IMR-90 (cell line): ENCODE measurements around the gene PCP4L1. TPM values are rescaled to one million over a fixed set of nuclear protein-coding genes. Genes with fewer than 3 reads are reported as not detected.

Experiments
- ATAC-seq: fragments of 200-7000 bp; cut with Tn5 transposase; 2 replicates; pipeline ENCODE4 v1.9.1; 2020; ENCODE audit warnings: low read depth, mild to moderate bottlenecking, moderate library complexity
- BruUV-seq: library from RNA; stranded (reverse); fragments of 400-500 nt; replicated peaks from 2 replicates; lab custom pipeline; 2021; lab: Mats Ljungman, UMichigan
- CTCF ChIA-PET: fragments of 300-600 bp; formaldehyde crosslinking; extraction: SDS; loops from one replicate; lab custom pipeline; 2021; ENCODE audit warnings: antibody characterized with exemption; lab: Yijun Ruan, JAX
- POLR2A ChIA-PET: fragments of 300-600 bp; sonication (Branson Sonifier 250); formaldehyde crosslinking; loops from one replicate; lab custom pipeline; 2022; ENCODE audit warnings: antibody characterized with exemption; ENCODE audit not compliant: unreplicated experiment; lab: Charles Lee
- DNase-seq: peaks from one replicate; pipeline ENCODE4 v3.0.0; 2013
- H2AFZ ChIP-seq: replicated peaks from 2 replicates; pipeline ENCODE3; 2013; ENCODE audit warnings: low read length, mild to moderate bottlenecking; ENCODE audit not compliant: poor library complexity
- H2AK5ac ChIP-seq: 2 replicates; pipeline ENCODE4 v1.6.1; 2013; ENCODE audit warnings: low read depth, low read length, inconsistent platforms
- H2AK9ac ChIP-seq: replicated peaks from 2 replicates; pipeline ENCODE3; 2013; ENCODE audit warnings: mild to moderate bottlenecking, low read depth, low read length, moderate library complexity; ENCODE audit not compliant: poor library complexity
- H2BK120ac ChIP-seq: 2 replicates; pipeline ENCODE4 v1.6.1; 2013; ENCODE audit warnings: low read depth, low read length, inconsistent platforms
- H2BK15ac ChIP-seq: 3 replicates; pipeline ENCODE4 v1.6.1; 2013; ENCODE audit warnings: low read depth, low read length, inconsistent platforms
- H2BK20ac ChIP-seq: 2 replicates; pipeline ENCODE4 v1.6.1; 2013; ENCODE audit warnings: low read depth, mild to moderate bottlenecking, inconsistent platforms, low read length, moderate library complexity
- H2BK5ac ChIP-seq: 2 replicates; pipeline ENCODE4 v1.6.1; 2013; ENCODE audit warnings: mild to moderate bottlenecking, low read depth, low read length, inconsistent platforms; ENCODE audit not compliant: poor library complexity, severe bottlenecking
- H3K14ac ChIP-seq: replicated peaks from 2 replicates; pipeline ENCODE4 v1.6.1; 2013; ENCODE audit warnings: low read depth, low read length, inconsistent platforms
- H3K18ac ChIP-seq: 2 replicates; pipeline ENCODE4 v1.6.1; 2013; ENCODE audit warnings: low read depth, low read length, control low read depth
- H3K23ac ChIP-seq: 2 replicates; pipeline ENCODE4 v1.6.1; 2013; ENCODE audit warnings: low read depth, low read length, inconsistent platforms
- H3K27ac ChIP-seq: 2 replicates; pipeline ENCODE4 v1.5.1; 2013; ENCODE audit warnings: mild to moderate bottlenecking, control low read depth, low read length; ENCODE audit not compliant: insufficient read depth
- H3K27me3 ChIP-seq: 2 replicates; pipeline ENCODE4 v1.6.1; 2013; ENCODE audit warnings: low read length; ENCODE audit not compliant: control insufficient read depth, insufficient read depth
- H3K36me3 ChIP-seq: 2 replicates; pipeline ENCODE4 v1.6.1; 2013; ENCODE audit warnings: low read length, mixed read lengths; ENCODE audit not compliant: control insufficient read depth, insufficient read depth
- H3K4ac ChIP-seq: 2 replicates; pipeline ENCODE4 v1.6.1; 2013; ENCODE audit warnings: low read depth, low read length, inconsistent platforms
- H3K4me1 ChIP-seq: 2 replicates; pipeline ENCODE4 v1.6.1; 2013; ENCODE audit warnings: low read length, mixed read lengths; ENCODE audit not compliant: control insufficient read depth, insufficient read depth
- H3K4me2 ChIP-seq: 2 replicates; pipeline ENCODE4 v1.6.1; 2013; ENCODE audit warnings: low read depth, mild to moderate bottlenecking, control low read depth, low read length, moderate library complexity
- H3K4me3 ChIP-seq: 2 replicates; pipeline ENCODE4 v1.5.1; 2013; ENCODE audit warnings: low read depth, mild to moderate bottlenecking, control low read depth, low read length, moderate library complexity; ENCODE audit not compliant: insufficient read depth
- H3K56ac ChIP-seq: 2 replicates; pipeline ENCODE4 v1.6.1; 2013; ENCODE audit warnings: low read length, inconsistent platforms; ENCODE audit not compliant: insufficient read depth; ENCODE audit errors: extremely low read depth
- H3K79me1 ChIP-seq, 2 experiments: 2 replicates each; pipeline ENCODE4 v1.6.1; 2013; ENCODE audit warnings: low read length in 2 of 2, inconsistent platforms in 1 of 2, low read depth in 1 of 2
- H3K9ac ChIP-seq: 2 replicates; pipeline ENCODE4 v1.6.1; 2013; ENCODE audit warnings: low read depth, low read length, control low read depth
- H3K9me1 ChIP-seq: 2 replicates; pipeline ENCODE4 v1.6.1; 2013; ENCODE audit warnings: low read length, inconsistent platforms; ENCODE audit not compliant: insufficient read depth
- H3K9me3 ChIP-seq: 2 replicates; pipeline ENCODE4 v1.6.1; 2013; ENCODE audit warnings: low read length; ENCODE audit not compliant: control insufficient read depth, insufficient read depth
- H4K20me1 ChIP-seq: 2 replicates; pipeline ENCODE4 v1.6.1; 2013; ENCODE audit warnings: low read length, inconsistent platforms; ENCODE audit not compliant: insufficient read depth
- H4K5ac ChIP-seq: 2 replicates; pipeline ENCODE4 v1.6.1; 2013; ENCODE audit warnings: mild to moderate bottlenecking, low read depth, low read length, control low read depth
- H4K8ac ChIP-seq, 2 experiments: 2 replicates each; pipeline ENCODE4 v1.6.1; 2013; ENCODE audit warnings: low read depth in 2 of 2, low read length in 2 of 2, control low read depth in 1 of 2, inconsistent platforms in 1 of 2
- H4K91ac ChIP-seq: 2 replicates; pipeline ENCODE4 v1.6.1; 2013; ENCODE audit warnings: low read depth, low read length, inconsistent platforms; ENCODE audit not compliant: insufficient read depth
- BHLHE40 ChIP-seq: fragments of 150-350 bp; IDR thresholded peaks from 2 replicates; pipeline ENCODE4 v1.6.1; 2016; ENCODE audit warnings: mild to moderate bottlenecking, low read depth, low read length
- CHD1 ChIP-seq: IDR thresholded peaks from 2 replicates; pipeline ENCODE4 v1.6.1; 2012; ENCODE audit warnings: low read depth, low read length, improper control_type of control experiment
- CTCF ChIP-seq: conservative IDR thresholded peaks from 2 replicates; pipeline ENCODE4 v1.5.1; 2012; ENCODE audit warnings: mild to moderate bottlenecking, low read depth, low read length, improper control_type of control experiment
- MAFK ChIP-seq: IDR thresholded peaks from 2 replicates; pipeline ENCODE4 v1.6.1; 2012; ENCODE audit warnings: low read depth, low read length, improper control_type of control experiment
- NFE2L2 ChIP-seq: fragments of 150-350 bp; IDR thresholded peaks from 2 replicates; pipeline ENCODE4 v1.6.1; 2016; ENCODE audit warnings: low read depth, mild to moderate bottlenecking, low read length
- RAD21 ChIP-seq: IDR thresholded peaks from 2 replicates; pipeline ENCODE4 v1.6.1; 2012; ENCODE audit warnings: low read length, improper control_type of control experiment
- RCOR1 ChIP-seq: IDR thresholded peaks from 2 replicates; pipeline ENCODE4 v1.6.1; 2012; ENCODE audit warnings: mild to moderate bottlenecking, low read length, improper control_type of control experiment; ENCODE audit not compliant: insufficient replicate concordance
- RFX5 ChIP-seq: IDR thresholded peaks from 2 replicates; pipeline ENCODE4 v1.8.0; 2012; ENCODE audit warnings: low read depth, mild to moderate bottlenecking, low read length, moderate library complexity
- SMC3 ChIP-seq: fragments of 150-350 bp; IDR thresholded peaks from 2 replicates; pipeline ENCODE4 v1.6.1; 2016; ENCODE audit warnings: low read depth, mild to moderate bottlenecking, antibody characterized with exemption, low read length, moderate library complexity
- WGBS, 2 experiments: methylation state at CpG; one replicate each; pipeline versions ENCODE4 v1.1.5 to v1.1.7; 2013; ENCODE audit warnings: missing lambda C conversion rate in 2 of 2; ENCODE audit not compliant: insufficient read length in 1 of 2; ENCODE audit errors: extremely low coverage in 2 of 2; 5-methylcytosine and 5-hydroxymethylcytosine counted together
- dilution Hi-C: fragments of 300-500 bp; cut with HindIII; formaldehyde crosslinking; loops from one replicate; pipeline ENCODE4 v1.14.3; 2018; ENCODE audit warnings: low sequenced_read_pairs; ENCODE audit not compliant: unreplicated experiment
- in situ Hi-C: fragments of 300-500 bp; cut with MboI; formaldehyde crosslinking; loops from 3 replicates; pipeline ENCODE4 v1.14.3; 2019; ENCODE audit warnings: low sequenced_read_pairs, inconsistent platforms, mixed read lengths
- intact Hi-C: fragments of 100-400 bp; cut with micrococcal nuclease; formaldehyde crosslinking; loops from 2 replicates; pipeline ENCODE4 v1.10.0; 2022
- polyA plus RNA-seq, 3 experiments: library from polyadenylated mRNA; depleted of rRNA; stranded (reverse); fragments of >200 nt; gene quantifications; 2 replicates each; pipeline ENCODE4 v1.2.3, GENCODE V29; 2012; ENCODE audit warnings: low replicate concordance in 1 of 3
- total RNA-seq: library from RNA; depleted of rRNA; stranded (reverse); fragments of >200 nt; gene quantifications from 2 replicates; pipeline ENCODE4 v1.2.3, GENCODE V29; 2012

PCP4L1 gene
- total and polyA plus RNA-seq, 2 of the 4 experiments (the other 2 are of a cell fraction): not detected

- no peak for TF ChIP-seq NFE2L2
Measured at GRCh38 chr1:161209790-161210409, 48.6 kb upstream of the PCP4L1 start (continued).

- H4K20me1 ChIP-seq: no peaks in the 10 kb centered on the region
- in situ Hi-C loops: loop anchor here (10.0 kb wide), 1 partner anchor 530 kb away; the partner anchor contains the start of gene DUSP12
- H3K14ac ChIP-seq: no peak overlapping the region
- peaks cover 42% of the 10 kb centered on the region for H3K36me3 ChIP-seq
- no peak overlapping the region for H3K56ac ChIP-seq
- H3K4me1 ChIP-seq: peaks cover 11% of the 10 kb centered on the region
- intact Hi-C loops: no loop called here
- H3K9me3 ChIP-seq: no peaks in the 10 kb centered on the region
- no peak overlapping the region for H3K4ac ChIP-seq
- no peak for ATAC-seq
- peaks cover 5 to 14% of the 10 kb centered on the region in 2 experiments for H3K79me1 ChIP-seq
- H3K27ac ChIP-seq: no peak overlapping the region
- no TSS peak for BruUV-seq
- H3K27me3 ChIP-seq: no peaks in the 10 kb centered on the region
- no peak overlapping the region for H2BK120ac ChIP-seq
- H2BK20ac ChIP-seq: no peak overlapping the region
- H2AK5ac ChIP-seq: no peak overlapping the region
- no peak overlapping the region for H2AK9ac ChIP-seq
- no peak overlapping the region for H2AFZ ChIP-seq
- no peak overlapping the region for H3K9ac ChIP-seq
- no peak for DNase-seq
- no peak overlapping the region for H3K4me2 ChIP-seq
- WGBS, 2 experiments: 94% methylated on average over 2 of the region's 9 CpGs; no CpG with 5 or more reads in 1 of the 2 experiments
- H4K8ac ChIP-seq: no peak overlapping the region
- H2BK15ac ChIP-seq: no peak overlapping the region
- no peak overlapping the region for H3K18ac ChIP-seq
- no peak for TF ChIP-seq RCOR1
- no peak for TF ChIP-seq CHD1
- TF ChIP-seq SMC3: no peak
- TF ChIP-seq MAFK: no peak
- TF ChIP-seq RFX5: no peak
- no peak for TF ChIP-seq CTCF
- TF ChIP-seq RAD21: no peak
- no peak for TF ChIP-seq BHLHE40
- no peak overlapping the region for H4K5ac ChIP-seq
- ChIA-PET CTCF (interaction anchor here (0.8 kb wide), 1 partner anchor 167 kb away, joined by 4 read pairs; no protein-coding TSS in a partner anchor), POLR2A (interaction anchor here (0.7 kb wide), 1 partner anchor 1660 kb away, joined by 10 read pairs; no protein-coding TSS in a partner anchor)
- H3K4me3 ChIP-seq: no peak overlapping the region
- H3K9me1 ChIP-seq: peaks cover 14% of the 10 kb centered on the region
- dilution Hi-C loops: no loop called here
- no peak overlapping the region for H3K23ac ChIP-seq
- H4K91ac ChIP-seq: no peak overlapping the region
- H2BK5ac ChIP-seq: no peak overlapping the region
Measured at GRCh38 chr1:161214369-161214768, 44.2 kb upstream of the PCP4L1 start.
